ENCODE measurements around the gene TRAP1.

DNA sequence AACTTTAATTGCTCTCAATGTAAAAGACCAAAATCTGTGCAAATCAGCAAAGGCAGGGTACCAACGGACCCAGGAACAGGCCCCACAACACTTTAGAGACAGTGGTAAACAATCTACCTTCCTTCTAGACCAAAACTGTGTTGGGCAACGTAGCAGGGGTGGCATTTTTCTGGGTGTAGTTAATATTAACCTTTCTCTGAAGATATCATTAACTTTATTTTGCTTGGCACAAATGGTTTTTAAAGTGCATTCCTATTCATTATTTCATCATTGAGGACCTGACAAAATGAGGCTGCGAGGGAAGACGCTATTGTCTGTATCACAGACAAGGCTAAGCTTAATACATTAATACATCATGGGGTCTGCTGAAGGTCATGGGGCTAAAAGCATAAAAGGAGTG, 37.9 kb upstream of the TRAP1 start:
- TF ChIP-seq POLR2A (IDR thresholded peaks at IDR 0.05) (no peak), EP300 (IDR thresholded peaks at IDR 0.05) (no peak), CTCF (IDR thresholded peaks at IDR 0.05) (no peak)

Measured in gastroesophageal sphincter (tissue), 3 donors.